ENCODE data around the gene CCNG2. TPM values are rescaled to one million over a fixed set of nuclear protein-coding genes. Genes with fewer than 3 reads are reported as not detected.

The CCNG2 gene
- total RNA-seq, 1 donor from 2014 or later: 48.5 TPM

- ATAC-seq: no peak
- intact Hi-C loops (cut with DNase I): no loop called here
- no peak for DNase-seq (ENCODE audit: low spot score)
These were observed 15.3 kb downstream of the CCNG2 start for GRCh38 chr4:77172336-77172735.

GRCh38 chr4:77174426-77174825, 17.4 kb downstream of the CCNG2 start:
- ATAC-seq (no peak), DNase-seq (ENCODE audit: low spot score) (no peak)
- intact Hi-C loops (cut with DNase I): no loop called here

- intact Hi-C loops (cut with DNase I): no loop called here
- DNase-seq (ENCODE audit: low spot score) (no peak), ATAC-seq (no peak)
These were observed 18.2 kb downstream of the CCNG2 start for GRCh38 chr4:77175201-77175611.

GRCh38 chr4:77176640-77177039, 19.6 kb downstream of the CCNG2 start:
- intact Hi-C loops (cut with DNase I): no loop called here
- no peak for DNase-seq (ENCODE audit: low spot score)

GRCh38 chr4:77177199-77177598, 20.2 kb downstream of the CCNG2 start:
- DNase-seq (ENCODE audit: low spot score) (no peak), ATAC-seq (no peak)
- intact Hi-C loops (cut with DNase I): no loop called here

More at GRCh38 chr4:77176640-77177039, 19.6 kb downstream of the CCNG2 start:
- ATAC-seq: no peak

- intact Hi-C loops (cut with DNase I): no loop called here
- DNase-seq (ENCODE audit: low spot score) (no peak), ATAC-seq (no peak)
These were observed 21.6 kb downstream of the CCNG2 start for GRCh38 chr4:77178560-77178959.

GRCh38 chr4:77179519-77179918, 22.5 kb downstream of the CCNG2 start:
- DNase-seq (ENCODE audit: low spot score) (no peak), ATAC-seq (no peak)
- intact Hi-C loops (cut with DNase I): no loop called here

- no peak for DNase-seq (ENCODE audit: low spot score)
- no peak for ATAC-seq
- intact Hi-C loops (cut with DNase I): loop anchor here (10.0 kb wide), 1 partner anchor 677 kb away; no protein-coding TSS in a partner anchor
These were observed 24.7 kb downstream of the CCNG2 start for GRCh38 chr4:77181720-77182119.

- ATAC-seq (no peak), DNase-seq (ENCODE audit: low spot score) (no peak)
These were observed 26.9 kb downstream of the CCNG2 start for GRCh38 chr4:77183777-77184420.

GRCh38 chr4:77184974-77185373, 28.0 kb downstream of the CCNG2 start:
- no peak for ATAC-seq
- intact Hi-C loops (cut with DNase I): loop anchor here (10.0 kb wide), 1 partner anchor 680 kb away; no protein-coding TSS in a partner anchor
- no peak for DNase-seq (ENCODE audit: low spot score)

More at GRCh38 chr4:77183777-77184420, 26.9 kb downstream of the CCNG2 start:
- intact Hi-C loops (cut with DNase I): loop anchor here (10.0 kb wide), 1 partner anchor 679 kb away; no protein-coding TSS in a partner anchor

- intact Hi-C loops (cut with DNase I): loop anchor here (10.0 kb wide), 1 partner anchor 681 kb away; no protein-coding TSS in a partner anchor
- DNase-seq (ENCODE audit: low spot score) (no peak), ATAC-seq (no peak)
These were observed 28.7 kb downstream of the CCNG2 start for GRCh38 chr4:77185686-77186085.

- intact Hi-C loops (cut with DNase I): loop anchor here (10.0 kb wide), 1 partner anchor 683 kb away; no protein-coding TSS in a partner anchor
These were observed 30.3 kb downstream of the CCNG2 start for GRCh38 chr4:77187322-77187721.

GRCh38 chr4:77188498-77189220, 31.7 kb downstream of the CCNG2 start:
- ATAC-seq: no peak
- intact Hi-C loops (cut with DNase I): loop anchor here (10.0 kb wide), 1 partner anchor 684 kb away; no protein-coding TSS in a partner anchor
- no peak for DNase-seq (ENCODE audit: low spot score)

More at GRCh38 chr4:77187322-77187721, 30.3 kb downstream of the CCNG2 start:
- ATAC-seq: no peak
- no peak for DNase-seq (ENCODE audit: low spot score)

- DNase-seq (ENCODE audit: low spot score) (no peak), ATAC-seq (no peak)
- intact Hi-C loops (cut with DNase I): loop anchor here (10.0 kb wide), 1 partner anchor 685 kb away; no protein-coding TSS in a partner anchor
These were observed 32.4 kb downstream of the CCNG2 start for GRCh38 chr4:77189412-77189811.

GRCh38 chr4:77190053-77190452, 33.0 kb downstream of the CCNG2 start:
- DNase-seq (ENCODE audit: low spot score) (no peak), ATAC-seq (no peak)
- intact Hi-C loops (cut with DNase I): no loop called here

- no peak for DNase-seq (ENCODE audit: low spot score)
- ATAC-seq: no peak
- intact Hi-C loops (cut with DNase I): no loop called here
These were observed 36.0 kb downstream of the CCNG2 start for GRCh38 chr4:77193046-77193445.

- ATAC-seq (peak; percentile 73), DNase-seq (ENCODE audit: low spot score) (peak; percentile 67)
- intact Hi-C loops (cut with DNase I): no loop called here
These were observed 36.6 kb downstream of the CCNG2 start for GRCh38 chr4:77193511-77194102.

GRCh38 chr4:77194366-77194765, 37.4 kb downstream of the CCNG2 start:
- no peak for DNase-seq (ENCODE audit: low spot score)
- intact Hi-C loops (cut with DNase I): no loop called here
- no peak for ATAC-seq

- ATAC-seq (no peak), DNase-seq (ENCODE audit: low spot score) (no peak)
These were observed 38.0 kb downstream of the CCNG2 start for GRCh38 chr4:77194989-77195388.

GRCh38 chr4:77196866-77197265, 39.9 kb downstream of the CCNG2 start:
- peak; percentile 22 for ATAC-seq
- intact Hi-C loops (cut with DNase I): no loop called here
- DNase-seq (ENCODE audit: low spot score): no peak

More at GRCh38 chr4:77194989-77195388, 38.0 kb downstream of the CCNG2 start:
- intact Hi-C loops (cut with DNase I): no loop called here

Data from sciatic nerve (tissue), 2 donors.